ENCODE data around the gene NOXRED1. TPM values are rescaled to one million over a fixed set of nuclear protein-coding genes. Genes with fewer than 3 reads are reported as not detected.
A peak's percentile ranks its signal among the peaks of the same experiment; 100 is the strongest.

Gene NOXRED1
- total RNA-seq, 1 donor: under 0.01 TPM

- TF ChIP-seq CTCF (IDR thresholded peaks at IDR 0.05; ENCODE audit: insufficient read depth, low read depth, low read length): no peak
- no peak for DNase-seq (ENCODE audit: low read depth)
- no peak overlapping the region for H3K4me3 ChIP-seq (ENCODE audit: low read depth, low read length)
These were observed 44.6 kb downstream of the NOXRED1 start for GRCh38 chr14:77378701-77379100.

GRCh38 chr14:77377502-77377844 is 45.9 kb downstream of the NOXRED1 start:
- peak overlapping the region; percentile 93 for H3K4me3 ChIP-seq (ENCODE audit: low read depth, low read length)
- DNase-seq (ENCODE audit: low read depth): no peak
- no peak for TF ChIP-seq CTCF (IDR thresholded peaks at IDR 0.05; ENCODE audit: insufficient read depth, low read depth, low read length)

GRCh38 chr14:77376771-77377501 is 46.4 kb downstream of the NOXRED1 start, which contains the start of the genes SAMD15 and TMED8:
TSS of gene SAMD15 (plus strand) at chr14:77377379. CDS start at chr14:77377419, 40 bp downstream.
TSS of gene TMED8 (minus strand) at chr14:77377094. CDS start at chr14:77377053, 41 bp downstream.
- TF ChIP-seq CTCF (IDR thresholded peaks at IDR 0.05; ENCODE audit: insufficient read depth, low read depth, low read length): peak; percentile 4
- DNase-seq (ENCODE audit: low read depth): peak; percentile 84
- peak within 1 kb of the TSS; percentile 93 for H3K4me3 ChIP-seq (ENCODE audit: low read depth, low read length)

- H3K4me3 ChIP-seq (ENCODE audit: low read depth, low read length): peak overlapping the region; percentile 93
- DNase-seq (ENCODE audit: low read depth): no peak
- no peak for TF ChIP-seq CTCF (IDR thresholded peaks at IDR 0.05; ENCODE audit: insufficient read depth, low read depth, low read length)
These were observed 47.2 kb downstream of the NOXRED1 start for GRCh38 chr14:77375973-77376770.

- no peak for DNase-seq (ENCODE audit: low read depth)
- no peak for TF ChIP-seq CTCF (IDR thresholded peaks at IDR 0.05; ENCODE audit: insufficient read depth, low read depth, low read length)
- no peak overlapping the region for H3K4me3 ChIP-seq (ENCODE audit: low read depth, low read length)
These were observed 48.0 kb downstream of the NOXRED1 start for GRCh38 chr14:77375164-77375950.

GRCh38 chr14:77372304-77372841 is 51.0 kb downstream of the NOXRED1 start:
- peak; percentile 84 for DNase-seq (ENCODE audit: low read depth)
- TF ChIP-seq CTCF (IDR thresholded peaks at IDR 0.05; ENCODE audit: insufficient read depth, low read depth, low read length): no peak

More at GRCh38 chr14:77372304-77372841, 51.0 kb downstream of the NOXRED1 start:
- H3K4me3 ChIP-seq (ENCODE audit: low read depth, low read length): no peak overlapping the region
